Glutamatergic neuron (in vitro differentiated cells): ENCODE measurements around the gene CCNY. TPM values are rescaled to one million over a fixed set of nuclear protein-coding genes. Genes with fewer than 3 reads are reported as not detected.

Source experiments
- DNase-seq: peaks from one replicate; pipeline ENCODE4 v3.0.0; 2022
- H3K27ac Mint-ChIP-seq: one replicate; pipeline ENCODE4 v1.8.0; 2020; ENCODE audit warnings: mild to moderate bottlenecking, mixed read lengths, inconsistent platforms; ENCODE audit not compliant: unreplicated experiment
- H3K27me3 Mint-ChIP-seq: one replicate; pipeline ENCODE4 v1.8.0; 2020; ENCODE audit warnings: mild to moderate bottlenecking, moderate library complexity, mixed read lengths, inconsistent platforms; ENCODE audit not compliant: unreplicated experiment
- H3K36me3 Mint-ChIP-seq: one replicate; pipeline ENCODE4 v1.8.0; 2020; ENCODE audit warnings: mild to moderate bottlenecking, mixed read lengths, inconsistent platforms; ENCODE audit not compliant: unreplicated experiment
- H3K4me1 Mint-ChIP-seq: one replicate; pipeline ENCODE4 v1.8.0; 2020; ENCODE audit warnings: mild to moderate bottlenecking, low read depth, mixed read lengths, inconsistent platforms; ENCODE audit not compliant: unreplicated experiment
- H3K4me3 Mint-ChIP-seq: one replicate; pipeline ENCODE4 v1.8.0; 2020; ENCODE audit warnings: mild to moderate bottlenecking, mixed read lengths, inconsistent platforms; ENCODE audit not compliant: unreplicated experiment
- H3K9me3 Mint-ChIP-seq: one replicate; pipeline ENCODE4 v1.8.0; 2020; ENCODE audit warnings: mild to moderate bottlenecking, moderate library complexity, mixed read lengths, inconsistent platforms; ENCODE audit not compliant: unreplicated experiment
- CTCF ChIP-seq: fragments of 200-600 bp; sonication (generic); IDR thresholded peaks from one replicate; pipeline ENCODE4 v1.5.0; 2021; ENCODE audit not compliant: partially characterized antibody, unreplicated experiment
- total RNA-seq: library from RNA; stranded (reverse); fragmentation: NEBNext Ultra II Directional; extraction: Animal tissue kit (Norgen Biotek cat#: 25700); gene quantifications from one replicate; pipeline ENCODE4 v1.2.1, GENCODE V29; 2021; ENCODE audit not compliant: unreplicated experiment

Gene CCNY
- total RNA-seq, 1 donor from 2014 or later: 219 TPM

DNA sequence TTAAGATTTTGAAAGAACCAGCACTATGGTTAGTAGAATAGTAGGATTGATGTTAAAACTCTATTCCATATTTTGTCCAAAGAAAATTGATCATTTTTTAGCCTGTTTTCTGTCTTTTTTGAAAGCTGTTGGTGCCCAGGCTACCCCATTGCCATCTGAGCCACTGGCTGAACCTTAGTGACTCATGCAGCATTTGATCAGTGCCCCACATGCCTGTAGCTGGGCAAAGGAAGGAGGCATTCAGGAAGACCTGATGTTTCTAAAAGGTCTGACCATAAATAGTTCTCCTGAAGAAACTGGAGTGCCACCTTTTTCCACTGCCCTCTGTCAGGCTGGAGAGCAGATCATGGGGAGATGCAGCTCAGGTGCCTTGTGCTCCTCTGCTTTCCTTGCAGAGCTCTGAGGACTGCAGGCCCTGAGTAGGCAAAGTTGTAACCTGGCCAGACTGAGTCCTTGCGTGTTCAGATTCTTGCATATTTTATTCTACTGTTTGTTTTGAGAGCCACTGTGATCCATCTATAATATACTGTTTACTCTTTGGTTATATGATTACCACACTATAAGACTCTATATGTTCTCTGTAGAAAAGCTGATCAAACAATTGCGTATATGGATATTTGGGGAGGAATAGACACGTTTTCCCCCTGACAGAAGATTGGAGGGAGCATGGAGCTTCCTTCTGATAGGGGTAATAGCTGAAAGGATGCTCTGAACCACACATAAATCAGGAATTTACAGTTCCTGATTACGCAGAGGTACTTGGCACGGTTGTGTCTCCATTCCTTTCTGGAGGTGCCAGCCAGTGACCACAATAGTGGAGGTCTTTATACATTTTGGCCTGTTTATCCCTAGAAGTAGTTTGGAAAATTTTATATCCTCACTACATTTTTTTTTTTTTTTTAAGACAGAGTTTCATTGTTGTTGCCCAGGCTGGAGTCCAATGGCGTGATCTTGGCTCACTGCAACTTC is 219.9 kb downstream of the CCNY start:
- no peak for TF ChIP-seq CTCF
- H3K27ac Mint-ChIP-seq: no peak overlapping the region
- no peak for DNase-seq
- peaks cover 33% of the 10 kb centered on the region for H3K4me1 Mint-ChIP-seq
- H3K36me3 Mint-ChIP-seq: no peaks in the 10 kb centered on the region
- no peak overlapping the region for H3K4me3 Mint-ChIP-seq
- H3K9me3 Mint-ChIP-seq: peaks cover 14% of the 10 kb centered on the region
- peaks cover 19% of the 10 kb centered on the region for H3K27me3 Mint-ChIP-seq

DNA sequence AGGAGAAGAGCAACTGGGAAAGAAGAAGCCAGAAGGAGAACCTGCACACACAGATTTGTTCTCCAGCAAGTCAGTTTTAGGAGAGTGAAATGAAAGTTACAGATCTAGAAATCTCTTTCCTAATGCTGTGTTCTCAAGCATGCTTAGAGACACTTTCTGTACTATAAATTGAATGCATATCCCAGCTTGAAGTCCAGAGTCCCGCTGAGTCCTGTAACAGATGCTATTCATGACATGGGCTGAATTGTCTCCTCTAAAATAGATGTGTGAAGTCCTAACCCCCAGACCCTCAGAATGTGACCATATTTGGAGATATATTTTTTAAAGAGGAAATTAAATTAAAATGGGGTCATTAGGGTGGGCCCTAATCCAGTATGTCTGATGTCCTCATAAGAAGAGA is 222.0 kb downstream of the CCNY start:
- no peak for TF ChIP-seq CTCF
- Mint-ChIP-seq H3K27ac (no peak overlapping the region), H3K36me3 (peaks cover 4% of the 10 kb centered on the region), H3K27me3 (peaks cover 19% of the 10 kb centered on the region), H3K4me1 (peaks cover 30% of the 10 kb centered on the region), H3K9me3 (peaks cover 17% of the 10 kb centered on the region), H3K4me3 (no peak overlapping the region)
- DNase-seq: no peak

GRCh38 chr10:35559416-35559815 is 223.1 kb downstream of the CCNY start:
- H3K27ac Mint-ChIP-seq: peak overlapping the region; percentile 50
- DNase-seq: no peak
- TF ChIP-seq CTCF: no peak
- H3K4me1 Mint-ChIP-seq: peaks cover 25% of the 10 kb centered on the region
- H3K36me3 Mint-ChIP-seq: peaks cover 4% of the 10 kb centered on the region
- H3K9me3 Mint-ChIP-seq: peaks cover 15% of the 10 kb centered on the region
- peak overlapping the region; percentile 8 for H3K4me3 Mint-ChIP-seq
- peaks cover 16% of the 10 kb centered on the region for H3K27me3 Mint-ChIP-seq

- no peak for DNase-seq
- Mint-ChIP-seq H3K9me3 (peaks cover 22% of the 10 kb centered on the region), H3K27ac (no peak overlapping the region), H3K4me3 (no peak overlapping the region), H3K36me3 (peaks cover 10% of the 10 kb centered on the region), H3K27me3 (peaks cover 19% of the 10 kb centered on the region), H3K4me1 (peaks cover 29% of the 10 kb centered on the region)
- no peak for TF ChIP-seq CTCF
Observed at GRCh38 chr10:35561715-35562114, 225.4 kb downstream of the CCNY start.

DNA sequence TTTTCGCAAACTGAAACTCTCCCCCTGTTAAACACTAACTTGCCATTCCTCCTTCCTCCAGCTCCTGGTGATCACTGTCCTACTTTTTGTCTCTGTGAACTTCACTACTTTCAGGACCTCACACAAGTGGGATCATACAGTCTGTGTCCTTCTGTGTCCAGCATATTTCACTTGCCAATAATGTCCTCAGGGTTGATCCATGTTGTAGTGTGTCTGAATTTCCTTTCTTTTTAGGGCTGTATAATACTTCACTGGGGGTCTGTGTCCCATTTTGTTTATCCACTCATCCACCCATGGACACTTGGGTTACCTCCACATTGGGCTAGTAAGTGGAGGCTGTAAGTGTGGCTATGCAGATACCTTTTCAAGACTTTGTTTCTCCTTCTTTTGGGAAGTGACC is 226.1 kb downstream of the CCNY start:
- no peak for TF ChIP-seq CTCF
- H3K4me1 Mint-ChIP-seq: peaks cover 32% of the 10 kb centered on the region
- H3K27ac Mint-ChIP-seq: peak overlapping the region; percentile 20
- H3K9me3 Mint-ChIP-seq: peaks cover 22% of the 10 kb centered on the region
- no peak for DNase-seq
- no peak overlapping the region for H3K4me3 Mint-ChIP-seq
- H3K36me3 Mint-ChIP-seq: peaks cover 10% of the 10 kb centered on the region
- H3K27me3 Mint-ChIP-seq: peaks cover 19% of the 10 kb centered on the region
